GM21515 (cell line): ENCODE measurements around the gene SAAL1.

Experiments used
- ATAC-seq: cut with Tn5 transposase; IDR thresholded peaks from one replicate; pipeline ENCODE4 v1.9.1; 2021; ENCODE audit not compliant: unreplicated experiment

SAAL1 gene

DNA sequence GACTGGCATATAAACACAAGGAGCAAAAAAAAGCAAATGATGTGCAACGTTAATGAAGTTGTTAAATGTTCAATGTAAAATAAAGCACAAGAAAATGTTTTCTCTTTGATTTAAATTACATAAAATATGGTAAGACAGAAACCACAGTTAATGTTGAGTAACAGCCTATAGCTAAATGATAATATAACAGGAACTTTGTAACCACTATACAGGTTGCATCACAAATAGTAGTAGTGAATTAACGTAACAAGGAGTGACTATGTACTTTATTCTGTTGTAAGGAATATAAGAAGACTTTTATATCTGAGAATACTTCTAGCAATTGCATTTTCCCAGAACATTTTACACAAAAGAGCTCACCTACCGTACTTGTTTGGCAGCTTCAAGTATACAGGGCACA lies 16.9 kb downstream of the SAAL1 start:
- ATAC-seq: no peak

DNA sequence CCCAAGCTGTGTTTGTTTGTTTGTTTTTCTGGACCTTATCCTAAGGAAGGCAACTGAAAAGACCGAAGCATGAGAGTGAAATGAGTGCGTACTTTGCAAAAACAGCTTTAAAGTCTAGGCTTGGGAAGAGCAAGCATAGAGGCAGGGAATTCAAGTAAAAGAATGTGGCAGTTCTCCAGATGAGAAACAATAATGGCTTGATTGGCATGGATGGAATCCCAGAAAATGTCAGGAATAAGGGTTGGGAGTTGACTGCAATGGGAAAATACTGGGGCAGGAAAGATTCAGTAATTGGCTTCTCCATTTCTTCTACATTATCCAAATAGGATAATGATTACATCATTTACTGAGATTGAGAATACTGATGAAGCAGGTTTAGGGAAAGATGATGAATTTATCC lies 17.5 kb downstream of the SAAL1 start:
- no peak for ATAC-seq

DNA sequence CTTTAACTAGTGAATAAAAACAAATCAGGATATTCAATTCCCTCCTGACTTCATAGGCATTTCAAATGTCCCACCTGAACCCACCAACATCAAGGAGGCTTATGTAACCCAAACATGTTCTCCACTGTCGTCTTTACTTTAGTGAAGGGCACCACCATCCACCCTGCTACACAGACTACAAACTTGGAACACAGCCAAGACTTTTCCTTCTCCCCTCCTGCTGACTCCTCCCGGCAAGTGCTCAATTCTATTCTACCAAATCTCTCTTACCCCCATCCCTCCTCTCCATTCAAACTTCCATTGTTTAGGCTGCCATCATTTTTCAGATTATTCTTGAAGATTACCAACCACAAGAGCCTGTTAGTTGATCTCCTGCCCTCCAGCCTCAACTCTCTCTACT lies 24.3 kb downstream of the SAAL1 start:
- ATAC-seq: no peak

DNA sequence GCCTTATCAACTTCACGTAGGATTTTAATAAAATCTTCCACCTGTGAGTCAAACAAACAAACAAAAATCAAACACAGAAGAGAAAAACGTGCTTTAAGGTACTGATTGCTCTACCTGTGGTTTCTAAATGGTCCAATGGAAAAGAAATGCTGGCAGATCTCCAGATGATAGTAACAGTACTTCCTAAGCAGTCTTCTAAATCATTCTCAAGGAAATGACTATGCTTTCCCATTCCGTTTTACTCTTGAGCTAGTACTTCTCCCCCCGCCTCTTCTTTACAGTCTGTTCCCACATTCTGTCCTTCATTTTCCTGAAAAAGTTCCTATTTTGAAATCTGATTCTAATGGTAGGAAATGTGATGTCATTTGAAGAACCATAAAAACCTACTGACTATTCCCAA lies 25.4 kb downstream of the SAAL1 start:
- no peak for ATAC-seq

DNA sequence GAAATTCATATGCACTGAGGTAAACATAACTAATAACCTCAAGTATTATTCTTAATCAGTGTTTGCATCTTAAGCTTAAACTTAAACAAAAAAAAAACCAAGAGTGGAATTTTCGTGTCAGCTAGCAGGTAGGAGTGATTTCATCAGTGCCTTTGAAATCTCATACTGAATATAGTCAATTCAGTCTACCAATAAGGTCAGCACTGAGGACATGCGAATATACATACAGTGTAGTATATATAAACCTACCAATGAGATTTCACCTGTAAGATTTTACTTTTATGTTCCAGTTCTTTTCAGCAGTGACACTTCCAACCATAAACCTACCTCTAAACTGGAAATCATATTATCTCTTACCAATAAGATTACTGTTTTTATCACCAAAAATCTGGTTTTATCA lies 27.0 kb downstream of the SAAL1 start:
- ATAC-seq: no peak

DNA sequence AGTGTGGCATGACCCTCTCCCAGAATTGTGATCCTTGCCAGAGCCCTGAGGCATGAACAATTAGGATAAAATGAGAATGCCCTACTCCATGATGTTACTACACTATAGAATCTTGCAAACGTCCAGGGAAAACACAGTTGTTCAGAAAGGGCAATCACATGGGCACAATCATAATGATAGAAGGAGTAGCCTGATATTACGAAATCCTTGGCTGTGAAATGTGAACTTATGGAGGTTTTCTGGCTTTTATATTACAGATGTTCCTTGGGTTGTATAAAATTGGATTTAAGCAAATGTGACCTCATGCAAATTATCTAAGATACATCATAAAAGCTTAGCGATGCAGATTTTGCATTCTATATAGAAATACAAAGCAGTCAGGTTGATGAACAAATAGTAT lies 30.4 kb downstream of the SAAL1 start:
- ATAC-seq: no peak

DNA sequence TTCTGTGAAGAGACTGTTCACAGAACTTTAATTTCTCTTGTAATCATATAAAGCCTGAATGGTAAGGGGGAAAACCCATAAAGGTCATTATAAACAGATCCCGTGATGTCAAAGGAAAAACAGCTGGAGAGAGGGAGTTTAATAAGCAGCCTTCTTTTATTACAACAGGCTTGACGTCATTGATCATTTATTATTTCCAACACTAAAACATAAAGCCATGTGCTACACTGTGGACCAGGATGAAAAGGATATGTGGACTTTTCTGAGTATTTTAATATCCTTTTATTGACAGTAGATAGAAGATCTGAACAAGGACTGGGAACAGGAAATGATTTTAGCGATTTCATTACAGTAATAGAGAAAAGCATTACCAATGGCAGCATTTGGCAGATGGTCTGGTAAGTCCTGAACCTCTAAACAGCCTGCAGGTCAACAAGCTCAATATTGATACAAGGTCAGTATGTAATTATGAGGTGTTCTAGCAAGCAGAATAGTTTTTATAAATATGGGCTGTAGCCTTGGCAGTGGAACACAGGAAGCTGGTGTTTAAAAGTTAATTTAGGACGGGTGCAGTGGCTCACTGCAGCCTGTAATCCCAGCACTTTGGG lies 34.7 kb downstream of the SAAL1 start:
- no peak for ATAC-seq

DNA sequence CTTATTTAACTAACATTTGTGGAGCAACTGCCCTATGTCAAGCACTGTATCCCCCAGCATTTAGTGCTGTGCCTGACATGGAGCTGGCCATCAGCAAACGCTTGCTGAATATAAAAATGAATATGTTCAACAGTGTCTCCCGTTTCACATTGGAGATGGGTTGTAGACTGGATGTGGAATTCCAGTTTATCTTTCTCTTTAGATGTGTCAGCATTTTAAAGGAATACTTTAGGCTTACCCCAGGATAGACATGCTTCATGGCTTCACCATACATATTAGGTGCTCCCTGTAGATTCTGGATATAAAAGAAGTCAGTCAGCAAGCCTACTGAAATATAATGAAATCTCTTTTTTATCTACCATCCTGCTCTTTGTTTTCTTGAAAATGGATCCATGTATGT lies 38.5 kb downstream of the SAAL1 start:
- ATAC-seq: no peak

DNA sequence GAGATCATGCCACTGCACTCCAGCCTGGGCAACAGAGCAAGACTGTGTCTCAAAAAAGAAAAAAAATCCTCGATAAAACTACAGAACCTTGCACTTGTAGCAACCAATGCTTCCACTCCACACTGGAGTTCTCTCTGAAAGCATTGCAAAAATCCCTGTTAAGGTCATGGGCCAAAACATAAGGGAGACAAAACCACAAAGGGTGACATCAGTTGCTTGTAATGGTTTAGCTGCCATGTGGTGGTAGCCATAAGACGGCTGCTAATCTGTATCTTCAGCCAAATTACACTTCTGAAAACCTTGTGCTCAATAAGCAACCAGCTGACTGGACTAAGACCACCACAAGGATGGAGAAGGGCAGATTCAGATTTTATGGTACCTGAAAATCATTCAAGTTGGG lies 39.3 kb downstream of the SAAL1 start:
- no peak for ATAC-seq

DNA sequence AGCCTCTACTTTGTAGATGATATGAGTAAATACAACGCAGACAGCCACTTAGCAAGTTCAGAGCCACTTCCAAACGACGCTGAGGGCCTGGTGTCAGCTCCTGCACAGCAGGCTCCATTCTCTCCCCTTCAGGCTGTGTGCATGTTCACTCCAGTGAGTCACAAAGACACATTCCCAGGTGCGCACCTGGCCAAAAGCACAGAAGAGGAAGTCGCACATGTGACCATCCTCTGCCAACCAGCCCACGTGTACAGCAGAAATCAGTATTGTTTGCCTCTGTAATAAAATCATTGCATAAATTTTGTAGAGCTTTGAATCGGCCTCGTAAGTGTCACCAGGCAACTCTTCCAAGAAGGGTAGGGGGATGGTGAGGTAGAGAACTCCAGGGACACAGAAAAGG lies 40.3 kb downstream of the SAAL1 start:
- ATAC-seq: no peak

DNA sequence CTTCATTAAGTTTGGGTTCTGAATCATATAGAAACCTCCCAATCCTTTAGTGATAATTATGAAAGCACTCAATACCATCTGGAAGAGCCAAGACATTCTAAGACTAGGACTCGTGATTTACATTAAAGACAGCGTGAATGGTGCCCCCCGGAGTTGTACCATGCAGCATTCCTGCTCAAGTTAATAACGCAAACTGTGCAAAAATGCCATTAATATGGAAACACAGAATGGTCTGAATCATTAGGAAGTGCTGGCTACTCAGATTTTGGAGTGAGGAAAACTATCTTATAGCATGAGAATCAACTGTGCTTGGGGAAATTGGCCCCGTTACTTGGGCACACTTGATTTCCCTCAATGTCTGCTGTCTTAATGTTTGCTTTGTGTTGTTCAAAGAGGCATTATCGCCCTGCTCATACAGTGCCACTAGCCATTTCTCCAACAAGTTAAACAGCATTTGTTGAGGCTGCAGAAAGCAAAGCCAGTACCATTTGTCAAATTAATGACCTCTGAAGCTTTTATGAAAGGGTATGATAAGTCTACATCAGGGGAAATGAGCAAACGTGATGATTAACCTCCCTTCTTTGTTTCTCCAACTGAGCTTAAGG lies 41.3 kb downstream of the SAAL1 start:
- no peak for ATAC-seq

DNA sequence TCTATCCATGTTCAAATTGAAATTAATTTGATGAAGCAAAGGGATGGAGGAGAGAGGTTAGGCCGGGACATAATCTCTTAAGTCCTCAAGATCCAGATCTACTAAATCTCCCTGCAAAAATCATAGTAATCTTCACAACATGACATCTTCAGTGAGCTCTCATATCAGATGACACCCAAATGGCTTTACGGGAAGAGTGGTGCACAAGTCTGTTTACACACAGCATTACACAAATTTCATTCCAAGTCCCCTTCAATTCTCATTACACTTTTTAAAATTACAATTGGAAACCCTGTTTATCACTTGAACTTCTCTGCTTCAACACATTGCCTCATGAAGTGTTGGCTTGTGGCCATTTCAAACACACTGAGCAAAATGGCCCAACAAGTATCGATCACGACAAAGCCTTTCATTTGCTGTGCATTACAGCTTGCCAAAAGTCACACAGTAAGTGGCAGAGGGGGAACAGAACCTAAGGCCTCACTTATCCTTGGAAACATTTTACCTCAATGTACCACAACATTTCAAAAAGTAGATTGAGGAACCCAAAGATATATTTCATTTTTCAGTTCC lies 41.9 kb downstream of the SAAL1 start:
- no peak for ATAC-seq

DNA sequence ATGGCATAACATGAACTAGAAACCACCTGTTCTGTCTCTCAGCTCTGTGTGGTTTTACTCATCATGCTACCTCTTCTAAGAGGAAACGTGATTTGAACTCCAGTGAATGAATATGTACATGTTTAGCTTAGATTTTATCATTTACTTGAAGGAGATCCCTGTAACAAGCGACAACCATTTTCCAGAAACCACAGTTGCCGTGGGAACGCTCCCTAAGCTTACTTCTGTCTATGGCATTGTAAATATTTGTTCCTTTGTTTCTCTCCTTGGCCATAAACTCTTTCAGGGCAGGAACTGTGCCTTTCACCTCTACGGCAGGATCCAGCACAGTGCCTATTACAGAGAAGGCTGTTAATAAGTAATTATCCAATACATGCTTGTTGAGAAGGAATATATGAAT lies 42.8 kb downstream of the SAAL1 start:
- no peak for ATAC-seq

DNA sequence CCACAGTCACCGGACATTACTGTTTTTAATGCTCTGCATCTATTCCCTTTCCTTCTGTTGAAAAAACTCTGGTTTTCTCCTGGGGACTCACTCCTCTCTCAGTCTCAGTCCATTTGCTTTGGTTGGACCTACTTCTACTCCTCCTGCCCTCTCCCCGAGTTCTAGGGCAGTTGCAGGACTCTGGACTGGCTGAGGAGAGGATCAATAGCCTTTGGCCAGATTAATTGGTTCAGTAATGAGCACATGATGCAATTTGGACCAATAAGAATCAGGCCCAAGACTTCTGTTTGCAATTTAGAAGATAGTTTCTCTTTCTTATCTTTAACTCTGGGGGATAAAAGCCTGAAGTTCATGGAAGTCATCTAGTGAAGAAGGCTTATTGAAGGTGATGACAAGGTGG lies 44.5 kb downstream of the SAAL1 start:
- no peak for ATAC-seq

DNA sequence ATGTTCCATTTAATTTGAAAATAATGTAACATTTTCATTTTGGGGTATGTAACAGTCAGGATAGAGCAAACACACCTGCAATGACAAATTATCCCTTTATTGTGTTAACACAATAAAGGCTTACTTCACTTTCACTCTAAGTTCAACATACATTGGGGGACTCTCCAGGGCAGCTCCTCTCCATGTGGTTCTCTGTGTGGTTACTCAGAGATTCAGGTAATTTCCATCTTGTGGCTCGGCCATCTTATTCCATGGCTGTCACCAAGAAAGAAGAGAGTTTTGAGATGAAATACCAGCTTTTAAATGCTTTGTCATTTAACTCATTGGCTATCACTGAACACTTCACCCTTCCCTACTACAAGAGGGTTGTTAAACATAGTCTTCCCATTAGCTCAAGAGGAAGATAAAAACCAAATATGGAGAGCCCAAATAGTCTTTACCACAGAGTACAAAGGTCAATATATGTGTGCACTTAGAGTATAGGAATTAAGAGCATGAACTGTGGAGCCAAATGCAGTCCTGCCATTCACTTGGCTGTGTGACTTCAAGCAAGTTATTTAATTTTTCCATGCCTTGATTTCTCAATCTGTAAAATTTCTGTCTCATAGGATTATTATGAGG lies 49.2 kb downstream of the SAAL1 start:
- no peak for ATAC-seq

DNA sequence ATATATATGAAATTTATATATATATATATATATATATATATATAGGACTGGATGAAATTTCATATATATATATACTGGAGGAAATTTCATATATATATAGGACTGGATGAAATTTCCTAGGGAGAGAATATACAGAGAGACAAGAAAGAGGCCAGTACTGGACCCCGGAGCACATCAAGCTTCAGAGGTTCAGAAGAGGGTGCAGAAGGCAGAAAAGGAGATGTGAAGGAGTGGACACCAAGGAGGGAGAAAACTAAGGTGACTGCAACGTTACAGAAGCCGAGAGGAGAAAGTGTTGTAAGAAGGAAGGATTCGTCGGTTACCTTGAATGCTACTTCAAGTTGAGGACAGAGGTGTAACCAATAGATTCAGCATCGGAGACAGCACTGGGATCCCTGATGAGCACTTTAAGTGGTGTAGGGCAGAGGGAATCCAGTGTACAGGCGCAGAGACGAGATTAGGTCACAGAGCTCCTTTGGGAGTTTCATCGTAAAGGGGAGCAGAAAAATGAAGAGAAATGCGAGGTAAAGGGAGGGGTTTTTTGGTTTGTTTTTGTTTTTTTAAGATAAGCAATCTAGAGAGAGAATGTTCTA lies 51.3 kb downstream of the SAAL1 start:
- ATAC-seq: no peak

DNA sequence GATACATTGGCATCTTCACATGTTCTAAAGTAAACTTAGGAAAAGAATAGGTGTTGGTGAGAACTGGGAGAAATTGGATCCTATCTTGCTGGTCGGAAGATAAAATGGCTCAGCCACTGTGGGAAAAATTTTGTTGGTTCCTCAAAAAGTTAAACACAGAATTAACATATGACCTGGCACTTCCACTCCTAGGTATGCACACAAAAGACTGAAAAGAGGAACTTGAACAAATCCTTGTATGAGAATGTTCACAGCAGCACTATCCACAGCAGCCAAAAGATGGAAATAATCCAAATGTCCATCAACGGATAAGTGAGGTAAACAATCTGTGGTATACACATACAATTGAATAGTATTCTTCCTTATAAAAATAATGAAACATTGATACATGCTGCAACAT lies 55.0 kb downstream of the SAAL1 start:
- no peak for ATAC-seq

DNA sequence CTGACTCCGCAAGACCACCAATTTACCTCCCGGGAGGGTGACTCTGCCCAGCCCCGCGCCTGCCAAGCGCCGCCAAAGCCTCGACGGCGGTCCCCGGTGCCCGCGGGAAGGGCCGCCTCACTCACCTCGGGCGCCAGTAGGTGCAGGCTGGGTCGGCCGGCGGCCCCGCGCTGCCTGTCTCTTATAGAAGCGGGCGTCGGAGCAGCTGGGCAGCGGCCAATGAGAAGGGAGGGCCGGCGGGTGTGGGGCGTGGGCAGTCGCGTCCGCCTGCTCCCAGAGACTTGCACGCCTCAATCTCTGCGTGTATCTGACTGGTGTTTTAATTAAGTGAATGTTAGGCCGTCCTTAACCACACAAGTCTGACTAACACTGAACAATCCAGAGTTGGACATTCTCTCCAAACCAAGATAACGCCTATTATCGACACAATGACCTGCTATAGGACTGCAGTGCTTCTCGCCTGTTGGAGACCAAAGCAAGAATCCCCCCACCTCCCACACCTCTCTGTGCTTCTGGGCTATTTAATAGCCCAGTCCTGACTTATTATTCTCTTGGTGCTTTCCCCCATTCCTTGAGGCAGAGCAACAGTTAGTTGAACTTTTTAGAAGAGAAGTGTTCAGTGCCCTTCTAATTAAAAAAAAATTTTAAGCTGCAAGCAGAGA lies 59.6 kb downstream of the SAAL1 start, which contains the start of gene TPH1:
TPH1 (minus strand) TSS at position 154 of the 662 bp plus-strand sequence. CDS start 5,507 bp downstream, outside the sequence.
- ATAC-seq: no peak

DNA sequence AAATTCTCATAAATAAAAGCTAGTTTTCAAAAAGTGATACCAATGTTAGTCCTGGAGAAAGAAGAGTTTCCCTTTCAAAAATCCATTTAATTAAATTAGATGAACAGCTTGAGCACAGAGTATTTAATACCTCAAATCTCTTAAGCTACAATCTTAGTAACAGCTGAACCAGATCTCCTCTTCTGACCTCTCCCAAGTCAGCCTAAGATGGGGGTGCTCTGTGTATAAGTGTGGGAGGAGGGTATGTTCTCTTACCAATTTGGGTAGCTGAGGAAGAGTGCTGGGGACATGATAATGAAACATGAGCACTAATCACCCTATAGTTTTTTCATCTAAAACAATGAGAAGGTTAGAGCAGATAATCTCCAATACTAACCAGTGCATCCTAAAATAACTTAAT lies 69.4 kb downstream of the SAAL1 start:
- ATAC-seq: no peak
